Prostate gland (tissue), 2 donors: ENCODE data around the gene NEDD9. TPM values are rescaled to one million over a fixed set of nuclear protein-coding genes. Genes with fewer than 3 reads are reported as not detected.

Experiments used
- DNase-seq: peaks from one replicate; pipeline ENCODE4 v3.0.0-alpha.2; 2019; ENCODE audit warnings: low spot score
- H3K27ac ChIP-seq, 2 donors: fragments of 200-600 bp; sonication (generic); 2 replicates each; pipeline ENCODE4 v1.5.1; 2017 to 2019
- H3K27me3 ChIP-seq: fragments of 200-600 bp; sonication (generic); replicated peaks from 2 replicates; pipeline ENCODE4 v1.5.1; 2019; ENCODE audit not compliant: insufficient read depth
- H3K36me3 ChIP-seq, 2 donors: fragments of 200-600 bp; sonication (generic); 1 replicate in 1 of 2; 2 replicates in 1 of 2; pipeline versions ENCODE4 v1.5.1 to v1.8.1; 2017 to 2019
- H3K4me1 ChIP-seq: fragments of 200-600 bp; sonication (generic); replicated peaks from 2 replicates; pipeline ENCODE4 v1.5.1; 2019
- H3K4me3 ChIP-seq, 2 donors: fragments of 200-600 bp; sonication (generic); 2 replicates each; pipeline ENCODE4 v1.5.1; 2017 to 2019
- H3K9me3 ChIP-seq: fragments of 200-600 bp; sonication (generic); 2 replicates; pipeline ENCODE4 v1.5.1; 2017
- CTCF ChIP-seq, 4 experiments: fragments of 200-600 bp in 2 of 4; fragments of 450-650 bp in 2 of 4; sonication (generic) in 2 of 4; IDR thresholded peaks; 1 replicate in 3 of 4; 2 replicates in 1 of 4; pipeline ENCODE4 v1.5.1; 2016 to 2019; ENCODE audit warnings: antibody characterized with exemption in 4 of 4, mild to moderate bottlenecking in 2 of 4, moderate library complexity in 2 of 4
- POLR2A ChIP-seq: fragments of 450-650 bp; IDR thresholded peaks from one replicate; pipeline ENCODE4 v1.6.1; 2016; ENCODE audit warnings: antibody characterized with exemption, mild to moderate bottlenecking
- POLR2AphosphoS5 ChIP-seq: sonication (generic); formaldehyde crosslinking; IDR thresholded peaks from one replicate; pipeline ENCODE4 v1.6.1; 2017; ENCODE audit warnings: antibody characterized with exemption
- WGBS: methylation state at CpG from one replicate; pipeline ENCODE4 v1.1.5; 2018; 5-methylcytosine and 5-hydroxymethylcytosine counted together
- intact Hi-C: fragments of 100-400 bp; cut with DNase I; formaldehyde crosslinking; loops from one replicate; pipeline ENCODE4 v1.14.2; 2022
- total RNA-seq, 2 donors: library from RNA; depleted of rRNA; stranded (reverse); fragments of >200 nt; gene quantifications; one replicate each; pipeline ENCODE4 v1.1.0, GENCODE V29; 2016

Gene NEDD9
- total RNA-seq, 2 donors from 2014 or later, result 51.1 to 72.1 TPM

GRCh38 chr6:11166948-11167347, 65.5 kb downstream of the NEDD9 start:
- Histone ChIP-seq H3K4me3 (no peak overlapping the region), H3K27me3 (no peaks in the 10 kb centered on the region), H3K36me3 (no peaks in the 10 kb centered on the region), H3K27ac (no peak overlapping the region), H3K9me3 (no peaks in the 10 kb centered on the region), H3K4me1 (no peaks in the 10 kb centered on the region)
- DNase-seq, result no peak
- intact Hi-C loops, result no loop called here
- 55% methylated on average over 4 of the region's 4 CpGs for WGBS
- TF ChIP-seq POLR2AphosphoS5 (no peak), POLR2A (no peak), CTCF (IDR thresholded peaks at IDR 0.05) (no peak)

GRCh38 chr6:11164717-11165646, 67.5 kb downstream of the NEDD9 start:
- Histone ChIP-seq H3K9me3 (no peaks in the 10 kb centered on the region), H3K4me1 (no peaks in the 10 kb centered on the region), H3K4me3 (no peak overlapping the region), H3K27ac (no peak overlapping the region), H3K36me3 (no peaks in the 10 kb centered on the region), H3K27me3 (no peaks in the 10 kb centered on the region)
- TF ChIP-seq POLR2A (no peak), CTCF (IDR thresholded peaks at IDR 0.05) (no peak), POLR2AphosphoS5 (no peak)
- DNase-seq, result no peak
- 85% methylated on average over 20 of the region's 20 CpGs for WGBS
- intact Hi-C loops, result no loop called here

GRCh38 chr6:11163932-11164331, 68.5 kb downstream of the NEDD9 start:
- no peak overlapping the region for H3K4me3 ChIP-seq
- no peak for DNase-seq
- 91% methylated on average over 2 of the region's 2 CpGs for WGBS
- H3K36me3 ChIP-seq, result no peaks in the 10 kb centered on the region
- H3K9me3 ChIP-seq, result no peaks in the 10 kb centered on the region
- TF ChIP-seq POLR2A, result no peak
- intact Hi-C loops, result no loop called here
- no peaks in the 10 kb centered on the region for H3K27me3 ChIP-seq
- no peaks in the 10 kb centered on the region for H3K4me1 ChIP-seq
- no peak overlapping the region for H3K27ac ChIP-seq

GRCh38 chr6:11162262-11162661, 70.2 kb downstream of the NEDD9 start:
- no peak overlapping the region for H3K27ac ChIP-seq
- no peaks in the 10 kb centered on the region for H3K27me3 ChIP-seq
- intact Hi-C loops, result no loop called here
- DNase-seq, result no peak
- no peaks in the 10 kb centered on the region for H3K9me3 ChIP-seq
- no peak overlapping the region for H3K4me3 ChIP-seq
- H3K4me1 ChIP-seq, result no peaks in the 10 kb centered on the region
- 93% methylated on average over 3 of the region's 3 CpGs for WGBS
- no peak for TF ChIP-seq POLR2A
- no peak for TF ChIP-seq POLR2AphosphoS5
- no peak for TF ChIP-seq CTCF (IDR thresholded peaks at IDR 0.05)
- no peaks in the 10 kb centered on the region for H3K36me3 ChIP-seq

GRCh38 chr6:11161031-11161956, 71.2 kb downstream of the NEDD9 start:
- intact Hi-C loops, result no loop called here
- Histone ChIP-seq H3K27ac (no peak overlapping the region), H3K27me3 (no peaks in the 10 kb centered on the region), H3K4me1 (no peaks in the 10 kb centered on the region), H3K4me3 (no peak overlapping the region), H3K9me3 (no peaks in the 10 kb centered on the region), H3K36me3 (no peaks in the 10 kb centered on the region)
- WGBS, result 85% methylated on average over 9 of the region's 9 CpGs
- no peak for DNase-seq
- no peak for TF ChIP-seq POLR2A
- TF ChIP-seq POLR2AphosphoS5, result no peak
- TF ChIP-seq CTCF (IDR thresholded peaks at IDR 0.05), result no peak
